ENCODE data around the gene PTPN13.

Gene PTPN13

GRCh38 chr4:86644892-86645291, 50.8 kb downstream of the PTPN13 start:
- TF ChIP-seq GATA2 (IDR thresholded peaks at IDR 0.05; ENCODE audit: low read depth, low read length) (no peak), GATA3 (IDR thresholded peaks at IDR 0.05; ENCODE audit: low read depth, low read length) (no peak)

GRCh38 chr4:86652332-86652932, 58.3 kb downstream of the PTPN13 start:
- no peak for TF ChIP-seq GATA2 (IDR thresholded peaks at IDR 0.05; ENCODE audit: low read depth, low read length)
- no peak for TF ChIP-seq GATA3 (IDR thresholded peaks at IDR 0.05; ENCODE audit: low read depth, low read length)

GRCh38 chr4:86653237-86653865, 59.2 kb downstream of the PTPN13 start:
- no peak for TF ChIP-seq GATA3 (IDR thresholded peaks at IDR 0.05; ENCODE audit: low read depth, low read length)
- no peak for TF ChIP-seq GATA2 (IDR thresholded peaks at IDR 0.05; ENCODE audit: low read depth, low read length)

- TF ChIP-seq GATA3 (IDR thresholded peaks at IDR 0.05; ENCODE audit: low read depth, low read length) (no peak), GATA2 (IDR thresholded peaks at IDR 0.05; ENCODE audit: low read depth, low read length) (no peak)
Measured at GRCh38 chr4:86657382-86657781, 63.3 kb downstream of the PTPN13 start.

GRCh38 chr4:86657910-86658309, 63.8 kb downstream of the PTPN13 start:
- TF ChIP-seq GATA3 (IDR thresholded peaks at IDR 0.05; ENCODE audit: low read depth, low read length) (no peak), GATA2 (IDR thresholded peaks at IDR 0.05; ENCODE audit: low read depth, low read length) (no peak)

GRCh38 chr4:86660401-86660800, 66.3 kb downstream of the PTPN13 start:
- TF ChIP-seq GATA3 (IDR thresholded peaks at IDR 0.05; ENCODE audit: low read depth, low read length) (no peak), GATA2 (IDR thresholded peaks at IDR 0.05; ENCODE audit: low read depth, low read length) (no peak)

GRCh38 chr4:86661006-86661405, 66.9 kb downstream of the PTPN13 start:
- no peak for TF ChIP-seq GATA2 (IDR thresholded peaks at IDR 0.05; ENCODE audit: low read depth, low read length)
- no peak for TF ChIP-seq GATA3 (IDR thresholded peaks at IDR 0.05; ENCODE audit: low read depth, low read length)

GRCh38 chr4:86661418-86661817, 67.3 kb downstream of the PTPN13 start:
- TF ChIP-seq GATA3 (IDR thresholded peaks at IDR 0.05; ENCODE audit: low read depth, low read length) (no peak), GATA2 (IDR thresholded peaks at IDR 0.05; ENCODE audit: low read depth, low read length) (no peak)

GRCh38 chr4:86664959-86665358, 70.8 kb downstream of the PTPN13 start:
- TF ChIP-seq GATA3 (IDR thresholded peaks at IDR 0.05; ENCODE audit: low read depth, low read length): no peak
- no peak for TF ChIP-seq GATA2 (IDR thresholded peaks at IDR 0.05; ENCODE audit: low read depth, low read length)

GRCh38 chr4:86670298-86670697, 76.2 kb downstream of the PTPN13 start:
- no peak for TF ChIP-seq GATA3 (IDR thresholded peaks at IDR 0.05; ENCODE audit: low read depth, low read length)
- TF ChIP-seq GATA2 (IDR thresholded peaks at IDR 0.05; ENCODE audit: low read depth, low read length): no peak

- TF ChIP-seq GATA3 (IDR thresholded peaks at IDR 0.05; ENCODE audit: low read depth, low read length): no peak
- TF ChIP-seq GATA2 (IDR thresholded peaks at IDR 0.05; ENCODE audit: low read depth, low read length): no peak
Measured at GRCh38 chr4:86670756-86671155, 76.6 kb downstream of the PTPN13 start.

GRCh38 chr4:86675548-86675947, 81.4 kb downstream of the PTPN13 start:
- TF ChIP-seq GATA3 (IDR thresholded peaks at IDR 0.05; ENCODE audit: low read depth, low read length) (no peak), GATA2 (IDR thresholded peaks at IDR 0.05; ENCODE audit: low read depth, low read length) (no peak)

GRCh38 chr4:86678796-86679195, 84.7 kb downstream of the PTPN13 start:
- TF ChIP-seq GATA2 (IDR thresholded peaks at IDR 0.05; ENCODE audit: low read depth, low read length): no peak
- TF ChIP-seq GATA3 (IDR thresholded peaks at IDR 0.05; ENCODE audit: low read depth, low read length): no peak

- no peak for TF ChIP-seq GATA2 (IDR thresholded peaks at IDR 0.05; ENCODE audit: low read depth, low read length)
- TF ChIP-seq GATA3 (IDR thresholded peaks at IDR 0.05; ENCODE audit: low read depth, low read length): no peak
Measured at GRCh38 chr4:86679441-86679840, 85.3 kb downstream of the PTPN13 start.

GRCh38 chr4:86683167-86683566, 89.1 kb downstream of the PTPN13 start:
- TF ChIP-seq GATA3 (IDR thresholded peaks at IDR 0.05; ENCODE audit: low read depth, low read length) (no peak), GATA2 (IDR thresholded peaks at IDR 0.05; ENCODE audit: low read depth, low read length) (no peak)

All from SH-SY5Y (cell line).